DOHH2 (cell line): ENCODE data around the gene MADCAM1.
A peak's percentile ranks its signal among the peaks of the same experiment; 100 is the strongest.

ENCODE experiments used
- H3F3A ChIP-seq: fragments of 200-600 bp; sonication (generic), shearing (Covaris generic); 2 replicates; pipeline ENCODE4 v1.6.0; 2016; ENCODE audit warnings: antibody characterized with exemption, mild to moderate bottlenecking; ENCODE audit not compliant: control insufficient read depth, insufficient read depth
- H3K27ac ChIP-seq: fragments of 200-600 bp; sonication (generic); 2 replicates; pipeline ENCODE4 v1.5.1; 2014; ENCODE audit warnings: low read depth, mild to moderate bottlenecking, low read length, moderate library complexity
- H3K27me3 ChIP-seq: fragments of 200-600 bp; sonication (generic); 2 replicates; pipeline ENCODE4 v1.6.1; 2014; ENCODE audit warnings: mild to moderate bottlenecking, low read length, mixed read lengths; ENCODE audit not compliant: control insufficient read depth
- H3K36me3 ChIP-seq: fragments of 200-600 bp; sonication (generic); 2 replicates; pipeline ENCODE4 v1.6.1; 2014; ENCODE audit warnings: mild to moderate bottlenecking, low read length, moderate library complexity, mixed read lengths; ENCODE audit not compliant: control insufficient read depth
- H3K4me1 ChIP-seq: fragments of 200-600 bp; sonication (generic); 2 replicates; pipeline ENCODE4 v1.6.1; 2014; ENCODE audit warnings: mild to moderate bottlenecking, low read length, mixed read lengths; ENCODE audit not compliant: control insufficient read depth
- H3K4me2 ChIP-seq: fragments of 200-600 bp; sonication (generic); 2 replicates; pipeline ENCODE4 v1.6.0; 2014; ENCODE audit warnings: mild to moderate bottlenecking, low read length, moderate library complexity
- H3K4me3 ChIP-seq: fragments of 200-600 bp; sonication (generic); 2 replicates; pipeline ENCODE4 v1.5.1; 2014; ENCODE audit warnings: mild to moderate bottlenecking, low read length, mixed read lengths
- H3K79me2 ChIP-seq: fragments of 200-600 bp; sonication (generic); 2 replicates; pipeline ENCODE4 v1.6.1; 2014; ENCODE audit warnings: mild to moderate bottlenecking, low read length, mixed read lengths; ENCODE audit not compliant: control insufficient read depth
- H3K9me2 ChIP-seq: fragments of 200-600 bp; sonication (generic); replicated peaks from 2 replicates; pipeline ENCODE4 v1.6.1; 2014; ENCODE audit warnings: mild to moderate bottlenecking, low read length, mixed read lengths; ENCODE audit not compliant: control insufficient read depth
- H3K9me3 ChIP-seq: fragments of 200-600 bp; sonication (generic); 2 replicates; pipeline ENCODE4 v1.6.1; 2014; ENCODE audit warnings: antibody characterized with exemption, low read length, mixed read lengths; ENCODE audit not compliant: control insufficient read depth, insufficient read depth
- H4K20me1 ChIP-seq: fragments of 200-600 bp; sonication (generic); 2 replicates; pipeline ENCODE4 v1.6.0; 2014; ENCODE audit warnings: low read depth, mild to moderate bottlenecking, antibody characterized with exemption, low read length, moderate library complexity; ENCODE audit not compliant: control insufficient read depth, insufficient read depth
- EZH2phosphoT487 ChIP-seq: fragments of 200-600 bp; sonication (generic); IDR thresholded peaks from 2 replicates; pipeline ENCODE4 v1.6.1; 2017; ENCODE audit warnings: borderline replicate concordance, mild to moderate bottlenecking, antibody characterized with exemption, low read length, moderate library complexity, mixed read lengths
- TF ChIP-seq, protein P1 (sequence below): fragments of 200-600 bp; sonication (generic); IDR thresholded peaks from one replicate; pipeline ENCODE4 v1.5.1; 2014; ENCODE audit warnings: antibody characterized with exemption, mild to moderate bottlenecking, low read depth, low read length; ENCODE audit not compliant: poor library complexity, severe bottlenecking

MADCAM1 gene

GRCh38 chr19:485077-485476 is 11.2 kb upstream of the MADCAM1 start:
- TF ChIP-seq EZH2phosphoT487 = no peak
- TF ChIP-seq, protein P1, sequence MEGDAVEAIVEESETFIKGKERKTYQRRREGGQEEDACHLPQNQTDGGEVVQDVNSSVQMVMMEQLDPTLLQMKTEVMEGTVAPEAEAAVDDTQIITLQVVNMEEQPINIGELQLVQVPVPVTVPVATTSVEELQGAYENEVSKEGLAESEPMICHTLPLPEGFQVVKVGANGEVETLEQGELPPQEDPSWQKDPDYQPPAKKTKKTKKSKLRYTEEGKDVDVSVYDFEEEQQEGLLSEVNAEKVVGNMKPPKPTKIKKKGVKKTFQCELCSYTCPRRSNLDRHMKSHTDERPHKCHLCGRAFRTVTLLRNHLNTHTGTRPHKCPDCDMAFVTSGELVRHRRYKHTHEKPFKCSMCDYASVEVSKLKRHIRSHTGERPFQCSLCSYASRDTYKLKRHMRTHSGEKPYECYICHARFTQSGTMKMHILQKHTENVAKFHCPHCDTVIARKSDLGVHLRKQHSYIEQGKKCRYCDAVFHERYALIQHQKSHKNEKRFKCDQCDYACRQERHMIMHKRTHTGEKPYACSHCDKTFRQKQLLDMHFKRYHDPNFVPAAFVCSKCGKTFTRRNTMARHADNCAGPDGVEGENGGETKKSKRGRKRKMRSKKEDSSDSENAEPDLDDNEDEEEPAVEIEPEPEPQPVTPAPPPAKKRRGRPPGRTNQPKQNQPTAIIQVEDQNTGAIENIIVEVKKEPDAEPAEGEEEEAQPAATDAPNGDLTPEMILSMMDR = no peak
- Histone ChIP-seq H3K27me3 (no peaks in the 10 kb centered on the region), H3K4me3 (no peak overlapping the region), H3K27ac (no peak overlapping the region), H3K9me2 (no peaks in the 10 kb centered on the region), H4K20me1 (no peaks in the 10 kb centered on the region), H3K4me2 (no peak overlapping the region), H3K4me1 (peaks cover 12% of the 10 kb centered on the region), H3K79me2 (peaks cover 3% of the 10 kb centered on the region; the same call in 1 of the 2 replicates), H3F3A (peaks cover 24% of the 10 kb centered on the region), H3K9me3 (peaks cover 30% of the 10 kb centered on the region), H3K36me3 (peaks cover 3% of the 10 kb centered on the region; the same call in 1 of the 2 replicates)

GRCh38 chr19:485583-486236 is 10.6 kb upstream of the MADCAM1 start:
- Histone ChIP-seq H3F3A (peaks cover 20% of the 10 kb centered on the region), H3K4me1 (peaks cover 12% of the 10 kb centered on the region), H3K9me2 (no peaks in the 10 kb centered on the region), H3K27me3 (no peaks in the 10 kb centered on the region), H3K79me2 (peaks cover 3% of the 10 kb centered on the region; the same call in 1 of the 2 replicates), H4K20me1 (no peaks in the 10 kb centered on the region), H3K4me2 (no peak overlapping the region), H3K9me3 (peaks cover 23% of the 10 kb centered on the region), H3K27ac (no peak overlapping the region), H3K36me3 (peaks cover 3% of the 10 kb centered on the region; the same call in 1 of the 2 replicates), H3K4me3 (no peak overlapping the region)
- no peak for TF ChIP-seq EZH2phosphoT487
- TF ChIP-seq, protein P1 = no peak

- H3K9me2 ChIP-seq = no peaks in the 10 kb centered on the region
Measured at GRCh38 chr19:488505-489417, 7.5 kb upstream of the MADCAM1 start.

More at GRCh38 chr19:488505-489417, 7.5 kb upstream of the MADCAM1 start:
- H3K4me3 ChIP-seq = peak overlapping the region; percentile 96
- peak overlapping the region; percentile 89 for H3K27ac ChIP-seq
- no peaks in the 10 kb centered on the region for H4K20me1 ChIP-seq
- peaks cover 10% of the 10 kb centered on the region for H3F3A ChIP-seq
- H3K36me3 ChIP-seq = peaks cover 3% of the 10 kb centered on the region; the same call in 1 of the 2 replicates
- H3K4me2 ChIP-seq = peak overlapping the region; percentile 74
- H3K9me3 ChIP-seq = peaks cover 14% of the 10 kb centered on the region; the same call in 1 of the 2 replicates
- H3K4me1 ChIP-seq = peaks cover 12% of the 10 kb centered on the region
- TF ChIP-seq EZH2phosphoT487 = no peak
- TF ChIP-seq, protein P1 = no peak
- no peaks in the 10 kb centered on the region for H3K27me3 ChIP-seq
- H3K79me2 ChIP-seq = peaks cover 3% of the 10 kb centered on the region; the same call in 1 of the 2 replicates
